Measurements from ENCODE around the gene ALDH3B2. TPM values are rescaled to one million over a fixed set of nuclear protein-coding genes. Genes with fewer than 3 reads are reported as not detected.

Gene ALDH3B2
- total RNA-seq, 4 donors from 2014 or later = 1.2 TPM; not detected in 3

GRCh38 chr11:67680696-67681470 lies 6.5 kb upstream of the ALDH3B2 start:
- Histone ChIP-seq H3K4me1 (no peaks in the 10 kb centered on the region), H3K27ac (no peak overlapping the region), H3K4me3 (no peak overlapping the region), H3K9me3 (no peaks in the 10 kb centered on the region), H3K27me3 (no peaks in the 10 kb centered on the region), H3K36me3 (no peaks in the 10 kb centered on the region)
- no peak for TF ChIP-seq CTCF (IDR thresholded peaks at IDR 0.05)
- TF ChIP-seq POLR2A (IDR thresholded peaks at IDR 0.05) = no peak
- DNase-seq = no peak
- intact Hi-C loops (cut with DNase I; ENCODE audit: low total_unique reads) = no loop called here

GRCh38 chr11:67675058-67675747 lies 780 bp upstream of the ALDH3B2 start:
- no peaks in the 10 kb centered on the region for H3K27me3 ChIP-seq
- no peaks in the 10 kb centered on the region for H3K36me3 ChIP-seq
- H3K4me1 ChIP-seq = no peaks in the 10 kb centered on the region
- DNase-seq = no peak
- intact Hi-C loops (cut with DNase I; ENCODE audit: low total_unique reads) = no loop called here
- no peaks in the 10 kb centered on the region for H3K9me3 ChIP-seq
- TF ChIP-seq CTCF (IDR thresholded peaks at IDR 0.05) (no peak), POLR2A (IDR thresholded peaks at IDR 0.05) (no peak)
- H3K27ac ChIP-seq = no peak overlapping the region
- no peak overlapping the region for H3K4me3 ChIP-seq

GRCh38 chr11:67673902-67674301 lies 521 bp downstream of the ALDH3B2 start:
- Histone ChIP-seq H3K9me3 (no peaks in the 10 kb centered on the region), H3K27ac (no peak overlapping the region), H3K36me3 (no peaks in the 10 kb centered on the region), H3K4me1 (no peaks in the 10 kb centered on the region), H3K4me3 (no peak overlapping the region), H3K27me3 (no peaks in the 10 kb centered on the region)
- no peak for DNase-seq
- TF ChIP-seq POLR2A (IDR thresholded peaks at IDR 0.05) = no peak
- no peak for TF ChIP-seq CTCF (IDR thresholded peaks at IDR 0.05)
- intact Hi-C loops (cut with DNase I; ENCODE audit: low total_unique reads) = no loop called here

GRCh38 chr11:67673358-67673757 lies 1.1 kb downstream of the ALDH3B2 start:
- Histone ChIP-seq H3K27me3 (no peaks in the 10 kb centered on the region), H3K36me3 (no peaks in the 10 kb centered on the region), H3K4me1 (no peaks in the 10 kb centered on the region), H3K27ac (no peak overlapping the region), H3K9me3 (no peaks in the 10 kb centered on the region), H3K4me3 (no peak overlapping the region)
- DNase-seq = no peak
- intact Hi-C loops (cut with DNase I; ENCODE audit: low total_unique reads) = no loop called here
- TF ChIP-seq POLR2A (IDR thresholded peaks at IDR 0.05) (no peak), CTCF (IDR thresholded peaks at IDR 0.05) (no peak)

- no peak for DNase-seq
- intact Hi-C loops (cut with DNase I; ENCODE audit: low total_unique reads) = no loop called here
- Histone ChIP-seq H3K9me3 (no peaks in the 10 kb centered on the region), H3K4me1 (no peaks in the 10 kb centered on the region), H3K27ac (no peak overlapping the region), H3K4me3 (no peak overlapping the region), H3K27me3 (no peaks in the 10 kb centered on the region), H3K36me3 (no peaks in the 10 kb centered on the region)
- TF ChIP-seq POLR2A (IDR thresholded peaks at IDR 0.05) (no peak), CTCF (IDR thresholded peaks at IDR 0.05) (no peak)
Measured at GRCh38 chr11:67671211-67671520, 3.3 kb downstream of the ALDH3B2 start.

Measured in uterus (tissue), 4 donors.